Stimulated activated CD4-positive, alpha-beta T cell treated with anti-CD3 and anti-CD28 coated beads, Interleukin-1b, Interleukin-23, amount 100 ng/mL, for 48 hours (primary cell): ENCODE data around the gene CLK4.

ENCODE experiments used
- DNase-seq: peaks from one replicate; pipeline ENCODE4 v3.0.0-alpha.2; 2020

Gene CLK4

DNA sequence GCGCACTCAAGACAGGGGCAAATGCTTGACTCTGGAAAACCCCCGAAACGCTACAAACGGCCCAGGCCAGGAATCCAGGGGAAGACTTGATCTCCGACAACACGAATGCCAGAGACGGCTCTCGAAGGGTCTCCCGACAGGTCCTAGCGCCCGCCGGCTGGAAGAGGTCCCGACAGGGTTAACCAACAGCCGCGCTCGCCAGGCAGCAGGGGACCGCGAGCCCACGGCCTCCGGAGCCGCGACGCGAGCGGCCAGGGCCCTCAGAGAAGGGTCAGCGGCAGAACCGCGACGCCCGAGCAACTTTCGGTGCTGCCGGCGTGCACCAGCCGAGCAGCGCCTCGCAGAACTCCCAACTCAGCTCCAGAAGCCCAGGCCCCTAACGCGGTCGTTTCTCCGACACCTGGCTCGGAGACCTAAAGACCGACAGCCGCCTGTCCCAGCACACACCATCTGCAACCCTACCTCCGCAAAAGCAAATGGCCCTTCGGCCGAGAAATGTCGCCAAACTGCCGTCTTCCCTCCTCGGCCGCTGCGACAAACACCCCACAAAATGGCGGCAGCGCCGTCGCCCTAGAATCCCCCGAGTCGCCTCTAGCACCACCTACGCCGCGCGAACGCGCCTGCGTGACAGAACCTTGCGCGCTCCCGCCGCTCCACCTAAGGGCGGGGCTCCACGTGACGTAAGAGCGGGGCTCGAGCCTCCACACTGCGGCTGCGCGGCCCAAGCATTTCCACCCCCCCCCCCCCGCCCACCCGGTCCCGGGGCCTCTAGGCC, at the start of gene CLK4:
Gene CLK4 (minus strand): TSS at position 567 of the 775 bp plus-strand sequence. CDS start 3,634 bp downstream, outside the sequence.
- peak; percentile 96 for DNase-seq

DNA sequence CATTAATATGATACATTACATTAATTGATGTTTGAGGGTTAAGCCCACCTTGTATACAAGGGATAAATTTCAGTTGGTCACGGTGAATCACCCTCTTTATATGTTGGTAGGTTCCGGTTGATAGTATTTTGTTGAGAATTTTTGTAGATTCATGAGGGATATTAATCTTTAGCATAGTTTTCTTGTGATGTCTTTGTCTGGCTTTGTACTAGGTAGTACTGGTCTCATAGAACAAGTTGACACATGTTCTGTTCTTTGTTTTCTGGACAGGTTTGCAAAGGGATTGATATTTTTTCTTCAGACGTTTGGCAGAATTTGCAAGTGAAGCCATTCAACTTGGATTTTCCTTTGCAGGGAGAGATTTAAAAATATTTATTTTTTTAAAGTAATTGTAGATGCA, 49.1 kb upstream of the CLK4 start:
- no peak for DNase-seq

DNA sequence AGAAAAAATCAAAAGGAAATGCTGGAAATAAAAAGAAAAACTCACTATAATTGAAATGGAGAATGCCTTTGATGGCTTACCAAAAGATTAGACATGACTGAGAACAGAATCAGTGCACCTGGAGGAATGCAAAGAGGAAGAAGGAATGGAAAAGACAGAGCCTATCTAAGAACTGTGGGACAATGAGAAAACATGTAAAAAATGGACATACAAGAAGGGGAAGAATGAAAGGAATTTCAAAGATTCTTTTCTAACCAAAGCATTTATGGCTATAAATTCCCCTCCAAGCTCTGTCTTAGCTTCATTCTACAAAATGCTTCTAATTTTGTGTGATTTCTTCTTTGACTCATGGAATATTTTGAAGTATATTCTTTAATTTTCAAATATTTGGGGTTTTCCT, 47.5 kb upstream of the CLK4 start:
- DNase-seq: no peak

DNA sequence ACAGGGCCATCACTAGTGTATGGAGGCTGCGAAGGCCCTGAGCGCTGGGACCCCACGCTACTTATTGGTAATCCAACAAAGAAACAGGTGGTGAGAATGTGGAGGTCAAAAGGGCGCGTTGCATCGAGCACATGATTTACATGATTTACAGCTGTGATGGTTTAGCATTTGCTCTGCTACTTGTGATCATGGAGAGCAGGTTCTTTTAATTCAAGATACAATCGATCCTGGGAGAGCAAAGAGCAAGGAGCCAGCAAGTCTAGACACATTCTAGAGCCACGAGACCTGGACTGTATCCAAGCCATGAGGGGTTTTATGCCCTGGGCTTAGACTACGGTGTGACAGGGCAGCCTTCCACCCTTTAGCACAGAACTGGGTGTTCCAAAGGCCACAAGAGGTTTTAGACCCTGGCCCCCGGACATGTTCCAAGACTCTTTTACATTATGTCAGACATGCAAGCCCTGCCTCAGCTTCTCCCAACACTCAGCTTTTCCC, 47.0 kb upstream of the CLK4 start:
- DNase-seq: no peak

DNA sequence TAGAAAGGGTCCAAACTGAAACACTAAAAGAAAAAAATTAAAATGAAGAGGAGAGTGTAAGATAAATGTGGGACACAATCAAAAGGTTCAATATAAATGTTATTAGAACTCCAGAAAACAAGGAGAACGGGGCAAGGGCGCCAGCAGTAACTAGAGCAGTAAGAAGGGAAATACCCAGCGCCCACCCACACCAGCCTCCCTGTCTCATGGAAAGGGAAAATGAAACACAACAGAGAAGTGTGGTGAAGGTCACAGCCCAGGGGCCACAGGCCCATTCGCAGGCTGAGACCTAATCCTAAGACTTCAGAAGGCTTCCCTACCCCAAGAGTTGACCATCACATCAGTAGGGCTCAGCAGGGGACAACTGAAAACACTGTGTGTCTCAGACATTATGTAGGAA, 45.8 kb upstream of the CLK4 start:
- DNase-seq: peak; percentile 3

DNA sequence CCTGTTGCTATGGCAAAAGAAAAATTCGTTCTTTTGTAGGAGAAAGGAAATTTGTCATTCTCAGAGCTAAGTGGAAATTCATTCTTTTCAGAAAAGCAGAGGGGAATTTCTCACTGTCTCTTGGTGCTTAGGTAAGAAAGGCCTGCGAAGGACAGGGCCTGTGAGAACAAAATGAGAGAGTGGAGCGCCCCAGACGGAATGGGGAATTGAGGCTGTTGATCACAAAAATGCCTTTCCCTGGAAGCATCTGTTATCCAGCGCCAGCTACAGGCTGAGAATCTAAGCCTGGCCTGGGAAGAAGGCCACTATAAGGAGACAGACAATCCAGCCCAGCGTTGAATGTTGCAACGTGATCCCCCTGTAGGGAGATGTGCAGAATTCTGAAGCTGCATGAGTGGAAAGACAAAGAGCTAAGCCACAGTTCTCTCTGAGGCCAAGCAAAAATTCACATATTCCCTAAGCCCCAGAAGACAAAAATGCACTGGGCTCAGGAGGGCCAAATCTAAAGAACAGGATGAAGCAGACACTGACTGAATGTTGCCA, 44.8 kb upstream of the CLK4 start:
- no peak for DNase-seq

DNA sequence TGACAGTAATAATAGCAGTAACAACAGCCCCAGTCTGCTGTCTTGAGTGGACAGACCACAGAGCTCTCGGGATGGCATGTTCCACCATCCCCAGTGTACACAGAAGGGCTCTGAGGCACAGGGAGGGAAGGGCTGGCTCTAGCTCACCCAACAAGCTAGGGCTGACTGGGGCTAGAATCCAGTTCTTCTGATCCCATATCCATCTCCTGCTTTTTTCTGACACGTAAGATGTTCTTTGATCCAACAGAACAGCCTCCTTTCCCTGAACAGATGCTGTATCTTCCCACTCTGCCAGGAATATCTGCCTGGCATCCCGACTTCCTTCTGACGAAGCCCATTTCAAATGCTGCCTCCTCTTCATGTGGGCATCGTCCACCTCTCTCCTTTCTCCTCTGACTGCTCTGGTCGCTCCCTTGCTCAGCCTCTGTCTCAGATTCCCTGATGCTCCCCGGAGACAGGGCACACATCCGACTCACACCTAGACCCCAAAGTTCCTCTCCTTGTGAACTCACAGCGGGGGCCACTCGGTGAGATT, 43.6 kb upstream of the CLK4 start:
- DNase-seq: no peak

DNA sequence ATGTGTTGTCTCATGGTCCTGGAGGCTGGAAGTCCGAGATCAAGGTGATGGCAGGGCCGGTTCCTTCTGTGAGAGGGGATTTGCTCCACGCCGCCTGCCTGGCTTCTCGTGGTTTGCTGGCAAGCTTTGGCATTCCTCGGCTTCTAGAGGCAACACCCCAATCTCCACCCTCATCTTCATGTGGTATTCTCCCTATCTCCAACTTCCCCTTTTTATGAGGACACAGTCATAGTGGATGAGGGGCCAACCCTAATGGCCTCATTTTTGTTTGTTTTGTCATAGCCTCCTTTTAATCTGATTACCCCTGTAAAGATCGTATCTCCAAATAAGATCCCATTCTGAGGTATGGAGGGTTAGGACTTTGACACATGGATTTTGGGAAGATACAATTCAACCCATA, 41.7 kb upstream of the CLK4 start:
- DNase-seq: no peak

DNA sequence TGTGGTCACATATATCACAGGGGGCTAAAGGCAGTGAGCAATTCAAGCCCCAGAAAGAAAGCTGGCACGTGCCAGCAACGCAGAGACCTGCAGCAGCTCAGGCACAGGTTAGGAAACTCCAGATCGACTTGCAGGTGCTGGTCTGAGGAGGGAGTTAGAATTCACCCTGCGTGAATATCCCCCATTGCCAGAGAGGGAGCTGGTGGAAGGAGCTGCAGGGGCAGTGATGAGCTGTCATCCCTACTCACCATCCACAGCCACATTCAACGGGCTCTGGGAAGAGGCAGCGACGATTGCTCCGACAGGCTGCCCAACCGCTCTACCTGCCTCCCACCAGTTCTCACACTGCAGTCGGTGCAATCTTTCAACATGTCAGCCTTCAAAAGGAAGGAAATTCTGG, 40.8 kb upstream of the CLK4 start:
- DNase-seq: no peak

DNA sequence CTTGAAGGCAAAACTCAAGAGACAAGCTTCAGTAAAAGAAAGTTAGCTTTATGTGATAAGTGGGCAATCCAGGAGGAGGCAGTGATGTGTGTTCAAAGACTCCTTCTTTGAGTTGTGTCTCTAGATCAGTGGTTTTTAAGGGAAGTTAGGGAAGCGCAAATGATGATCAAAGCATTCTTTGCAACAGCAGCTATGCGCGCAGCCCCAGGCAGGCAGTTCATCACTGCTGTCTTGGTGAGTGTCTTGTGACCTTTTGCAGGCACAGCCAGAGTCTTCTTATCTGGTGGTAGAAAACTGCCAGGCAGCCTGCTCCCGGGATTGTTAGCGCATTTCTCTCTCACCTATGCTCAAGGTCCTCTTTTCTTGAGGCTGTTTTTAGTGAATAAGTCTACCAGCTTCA, 40.3 kb upstream of the CLK4 start:
- no peak for DNase-seq

DNA sequence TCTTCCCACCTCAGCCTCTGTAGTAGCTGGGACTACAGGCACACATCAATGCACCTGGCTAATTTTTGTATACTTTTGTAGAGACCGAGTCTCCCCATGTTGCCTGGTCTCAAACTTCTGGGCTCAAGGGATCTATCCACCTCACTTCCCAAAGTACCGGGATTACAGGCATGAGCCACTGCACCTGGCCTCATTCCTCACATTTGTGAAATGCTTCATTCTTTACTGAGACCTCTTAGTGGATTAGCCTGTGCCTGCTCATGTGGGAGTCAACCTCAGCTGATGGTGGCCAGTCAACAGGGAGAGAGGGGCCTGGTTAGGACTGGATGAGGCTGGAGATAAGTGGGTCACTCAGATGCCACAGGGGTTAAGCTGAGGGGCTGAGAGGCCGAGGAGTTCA, 37.3 kb upstream of the CLK4 start:
- DNase-seq: no peak

DNA sequence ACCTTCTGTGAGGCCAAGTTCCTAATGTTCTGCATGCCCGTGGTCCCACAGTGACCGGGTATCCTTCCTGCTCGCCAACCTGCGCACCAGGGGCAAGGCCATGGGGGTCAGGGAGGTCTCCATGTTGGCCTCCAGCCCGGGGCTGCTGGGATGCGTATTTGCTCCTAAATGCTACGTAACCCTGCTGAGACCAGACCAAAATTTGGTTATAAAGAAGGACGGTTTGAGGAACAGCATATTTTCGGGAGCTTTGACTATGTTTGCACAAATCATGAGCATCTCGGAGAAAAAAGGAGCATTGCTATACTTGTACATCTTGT, 35.7 kb upstream of the CLK4 start:
- no peak for DNase-seq

DNA sequence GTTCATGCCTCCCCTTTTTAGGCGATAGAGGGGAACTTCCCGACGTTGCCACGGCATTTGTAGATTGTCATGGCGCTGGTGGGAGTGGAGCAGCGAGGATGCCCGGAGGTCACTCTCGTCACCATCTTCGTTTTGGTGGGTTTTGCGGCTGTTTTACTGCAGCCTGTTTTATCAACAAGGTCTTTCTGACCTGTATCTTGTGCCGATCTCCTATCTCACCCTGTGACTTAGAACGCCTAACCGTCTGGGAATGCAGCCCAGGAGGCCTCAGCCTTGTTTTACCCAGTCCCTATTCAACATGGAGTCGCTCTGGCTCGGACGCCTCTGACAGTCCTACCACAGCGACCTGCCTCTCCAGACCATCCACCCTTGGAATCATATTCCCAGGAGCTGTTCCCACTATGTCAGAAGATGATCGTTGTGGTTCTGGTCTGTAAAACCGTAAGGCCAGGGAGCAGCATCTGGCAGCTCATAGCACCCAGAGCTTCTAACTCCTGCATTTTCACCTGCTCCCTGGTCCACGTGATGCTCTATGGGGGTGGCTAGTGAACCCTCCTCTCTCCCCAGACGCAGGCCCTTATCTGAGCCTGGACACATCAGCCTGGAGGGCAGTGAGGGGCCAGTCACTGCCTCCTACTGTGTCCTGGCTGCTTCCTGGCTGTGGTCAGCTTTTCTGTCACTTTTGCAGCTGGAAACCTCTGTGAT, 35.1 kb upstream of the CLK4 start:
- no peak for DNase-seq

DNA sequence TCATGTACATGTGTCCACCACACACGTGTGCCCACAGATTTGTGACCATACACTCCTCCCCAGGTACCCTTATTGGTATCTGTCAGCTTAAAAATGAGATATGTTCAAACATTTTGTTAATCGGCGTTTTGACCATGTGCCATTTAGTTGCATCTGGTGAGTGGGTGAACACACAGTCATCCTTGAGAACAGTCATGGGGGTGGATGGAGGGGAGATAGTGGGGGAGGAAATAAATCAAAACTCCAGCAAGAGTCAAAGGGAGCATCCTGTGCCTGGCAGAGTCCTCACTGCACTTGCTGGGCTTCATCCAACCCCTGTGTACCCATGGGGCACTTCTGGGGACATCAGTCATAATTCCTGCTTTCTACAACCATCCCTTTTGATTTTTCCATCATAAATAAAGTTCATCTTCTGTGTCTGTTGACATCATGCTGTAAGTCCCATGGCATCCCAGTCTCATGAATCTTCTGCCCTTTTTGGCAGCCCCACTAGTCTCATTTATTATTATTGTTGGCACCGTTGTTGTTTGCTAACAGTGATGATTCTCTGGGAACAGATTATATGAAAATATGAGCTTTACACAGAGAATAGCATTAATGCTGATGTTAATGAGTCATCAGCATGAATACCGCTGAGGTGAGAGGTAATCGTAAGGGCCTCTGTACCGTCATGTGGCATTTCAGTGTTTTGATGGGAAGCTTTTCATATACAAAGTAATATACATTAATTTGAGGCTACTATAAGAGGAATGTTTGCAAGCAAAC, 24.4 kb upstream of the CLK4 start:
- DNase-seq: no peak

DNA sequence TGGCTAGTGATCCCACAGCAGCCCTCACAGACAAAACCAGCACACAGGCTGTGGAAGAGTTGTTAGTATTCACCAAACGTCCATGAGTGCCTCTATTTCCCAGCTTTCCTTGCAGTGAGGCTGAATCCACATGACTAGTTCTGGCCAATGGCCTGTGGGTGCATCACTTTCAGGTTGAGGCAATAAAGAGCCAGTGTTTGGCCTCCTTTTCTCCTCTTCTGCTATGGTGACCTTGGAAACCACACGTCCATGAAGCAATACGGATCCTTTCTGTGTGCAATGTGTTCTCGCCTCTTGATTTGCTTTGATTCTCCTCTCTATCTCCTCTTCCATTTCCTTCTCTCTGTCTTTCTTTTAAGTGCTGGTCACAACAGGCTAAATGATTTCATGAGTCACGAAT, 23.4 kb upstream of the CLK4 start:
- DNase-seq: no peak

DNA sequence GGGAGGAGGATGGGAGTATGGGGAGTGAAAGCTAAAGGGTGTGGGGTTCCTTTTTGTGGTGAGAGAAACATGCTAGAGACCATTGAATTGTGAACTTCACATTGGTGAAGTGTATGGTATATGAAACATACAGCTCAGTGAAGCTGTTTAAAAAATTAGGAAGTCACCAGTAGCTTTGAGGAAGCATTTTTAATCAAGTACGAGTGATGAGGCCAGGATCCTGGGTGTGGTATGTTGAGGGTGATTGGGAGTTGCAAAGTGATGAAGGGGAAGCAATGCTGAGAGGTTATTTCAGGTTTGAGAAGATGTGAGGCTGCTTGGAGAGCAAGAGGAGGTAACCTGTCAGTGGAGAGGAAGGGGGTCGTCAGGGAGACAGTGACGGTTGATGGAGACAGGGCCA, 22.7 kb upstream of the CLK4 start:
- DNase-seq: no peak

DNA sequence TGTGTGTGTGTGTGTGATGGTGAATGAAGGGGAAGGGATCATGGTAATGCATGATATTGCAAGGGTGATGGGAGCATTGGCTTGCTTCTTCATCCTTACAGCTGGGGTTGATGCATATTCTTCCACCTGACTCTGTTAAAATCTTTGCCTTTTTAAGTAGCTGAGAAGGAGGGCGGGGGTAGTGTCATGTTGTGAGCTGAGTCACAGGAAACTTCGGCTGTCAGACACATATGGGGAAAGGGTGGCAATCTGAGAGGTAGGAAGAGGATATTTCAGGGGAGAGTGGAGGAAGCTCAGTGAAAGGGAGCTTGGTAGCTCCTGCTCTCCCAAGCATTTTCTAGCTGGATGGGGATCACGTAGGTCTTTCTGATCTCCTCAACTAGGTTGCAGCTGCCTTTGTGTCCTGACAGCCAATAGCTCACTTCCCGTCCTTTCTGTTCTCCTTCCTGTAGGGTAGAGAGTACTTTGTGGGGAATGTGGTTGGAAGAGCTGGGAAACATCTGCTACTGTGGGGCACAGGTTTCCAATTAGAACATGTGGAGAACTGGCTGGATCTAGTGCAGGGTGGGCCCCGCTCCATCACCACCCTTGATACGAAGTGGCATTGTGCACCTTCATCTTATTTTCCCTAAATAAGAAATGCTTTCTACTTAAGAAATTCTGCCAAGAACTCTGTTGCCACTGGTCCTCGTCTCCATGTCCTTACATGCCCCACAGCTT, 18.1 kb upstream of the CLK4 start:
- no peak for DNase-seq

DNA sequence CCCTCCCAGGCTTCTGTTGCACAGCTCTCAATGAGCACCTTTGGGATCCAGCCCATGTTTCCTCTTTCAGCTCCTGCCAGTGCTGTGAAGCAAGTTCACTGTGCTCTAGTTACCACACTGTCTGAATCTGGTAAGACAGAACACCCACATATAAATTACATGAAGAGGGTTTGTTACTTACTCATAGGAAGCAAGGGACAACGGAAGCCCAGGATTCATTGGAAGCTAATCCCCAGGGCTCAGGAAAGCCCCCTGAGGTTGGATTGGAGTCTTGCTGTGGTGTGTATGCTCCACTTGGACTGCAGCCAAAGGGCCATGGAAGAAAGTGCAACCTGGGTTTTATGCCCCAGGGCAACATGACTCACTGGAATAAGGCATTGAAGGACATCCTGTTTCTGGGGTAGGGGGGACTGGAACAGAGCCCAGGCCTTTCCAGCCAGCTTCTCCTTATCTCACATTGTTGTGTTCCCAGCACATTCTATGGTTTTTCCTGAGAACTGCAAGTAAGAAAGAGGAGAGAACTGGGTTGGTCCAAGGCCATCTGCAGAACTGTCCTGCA, 15.6 kb upstream of the CLK4 start:
- DNase-seq: no peak

DNA sequence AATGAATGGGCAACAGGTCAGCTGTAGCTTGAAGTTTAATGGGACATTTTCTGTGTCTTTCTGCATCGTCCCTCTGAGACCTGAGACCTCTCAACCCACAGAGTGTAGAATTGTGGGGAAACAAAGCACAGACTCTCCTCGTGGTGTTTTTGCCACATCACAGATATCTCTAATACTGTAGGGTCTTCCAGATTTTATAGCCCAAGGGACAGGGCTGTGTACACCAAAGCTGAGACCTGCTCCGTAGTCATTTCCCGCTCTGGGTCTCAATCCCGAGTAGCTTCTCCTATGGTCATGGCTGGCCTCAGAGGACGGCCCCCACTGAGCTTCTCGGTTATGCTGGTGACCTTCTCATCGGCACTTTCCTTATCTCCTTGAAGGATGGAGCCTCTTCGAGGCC, 14.9 kb upstream of the CLK4 start:
- no peak for DNase-seq

DNA sequence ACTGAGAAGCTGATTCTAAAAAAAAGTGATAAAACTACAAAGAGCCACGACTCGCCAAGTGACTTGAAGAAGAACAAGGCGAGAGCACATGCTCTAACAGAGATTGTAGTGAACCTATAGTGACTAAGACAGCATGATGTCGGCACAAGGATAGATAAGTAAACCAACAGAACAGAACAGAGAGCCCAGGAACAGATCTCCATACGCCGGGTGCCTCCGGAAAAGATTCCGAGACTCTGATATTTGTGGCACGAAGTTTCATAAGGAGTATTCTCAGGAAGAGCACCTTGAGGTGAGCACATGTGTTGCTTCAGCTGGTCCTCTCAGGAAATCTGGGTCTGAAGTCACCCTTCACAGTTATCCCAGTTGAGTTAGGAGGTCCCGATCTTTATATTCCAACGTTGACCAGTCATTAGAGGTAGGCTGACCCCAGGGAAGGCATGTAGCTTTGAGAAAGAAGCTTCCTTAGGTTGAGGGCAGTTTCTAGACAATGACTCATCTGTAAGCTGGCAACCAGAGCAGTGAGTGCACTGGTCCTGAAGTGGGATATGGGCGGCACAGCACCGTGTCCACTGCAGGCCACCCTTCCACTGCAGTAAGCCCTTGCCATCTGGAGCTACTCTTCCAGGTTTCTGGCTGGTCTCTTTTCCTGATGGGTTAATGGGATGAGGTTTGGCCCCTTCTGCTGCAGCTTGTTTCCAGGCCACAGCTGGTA, 13.6 kb upstream of the CLK4 start:
- no peak for DNase-seq

DNA sequence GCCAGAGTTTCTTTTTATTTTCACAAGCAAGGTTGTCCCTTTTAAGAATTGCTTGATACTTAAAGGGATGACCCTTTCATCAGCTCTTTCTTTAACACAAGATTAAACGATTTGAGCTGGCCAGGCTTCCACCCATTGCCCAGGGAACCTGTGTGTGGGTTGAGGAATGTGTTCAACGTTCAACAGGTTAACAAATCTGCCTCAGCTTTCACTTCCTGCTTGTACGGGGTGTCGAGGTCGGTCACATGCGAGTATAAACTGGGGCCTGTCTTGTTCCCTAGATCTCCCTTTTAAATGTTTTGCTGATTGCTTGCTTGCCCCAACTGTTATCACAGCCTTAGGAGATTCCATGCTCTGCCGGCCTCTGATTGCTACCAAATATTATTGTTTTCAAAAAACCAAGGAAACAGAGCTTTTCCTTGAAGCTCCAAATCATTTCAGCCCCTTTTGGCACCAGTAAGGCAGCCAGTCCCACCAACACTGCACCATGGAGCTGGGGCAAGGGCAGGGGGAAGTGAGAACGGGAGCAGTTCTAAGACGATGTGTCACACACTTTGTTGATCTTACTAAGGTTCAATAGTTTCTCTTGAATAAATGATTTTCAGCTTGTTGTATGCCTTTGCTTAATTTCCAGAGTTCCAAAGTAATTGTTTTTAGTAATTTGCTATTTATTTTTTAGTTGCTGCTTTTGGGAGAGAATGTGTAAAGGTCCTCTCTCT, 10.7 kb upstream of the CLK4 start:
- DNase-seq: no peak
